Measurements from ENCODE around the gene LAS1L. TPM values are rescaled to one million over a fixed set of nuclear protein-coding genes. Genes with fewer than 3 reads are reported as not detected.
"Not testable (repeated sequence)": the region's sequence is repeated elsewhere in the genome, so short reads cannot be mapped to it uniquely, and the experiment has no call there.

Gene LAS1L
- total and polyA plus RNA-seq, 9 of the 15 experiments (the other 6 are each of a cell fraction or from before 2014, with no cell fraction given): 43.3 to 119 (median 86.4) TPM

GRCh38 chrX:65562850-65563249 is 28.3 kb upstream of the LAS1L start:
- H3K4me2 ChIP-seq (ENCODE audit: insufficient read depth, low read length); H3K4me1 ChIP-seq (replicated peaks in 1 of 2; ENCODE audit: control insufficient read depth in 2 of 2, insufficient read depth in 2 of 2, low read length in 2 of 2); H3K9me3 ChIP-seq (replicated peaks; ENCODE audit: control insufficient read depth, insufficient read depth, low read depth, low read length); BruUV-seq (replicated peaks); in situ Hi-C loops (cut with MboI); intact Hi-C loops (cut with micrococcal nuclease); CTCF ChIA-PET (ENCODE audit: low intra/inter-chr PET ratio); POLR2A ChIA-PET; ATAC-seq; H2AFZ ChIP-seq (ENCODE audit: low read depth, low read length); H3K27me3 ChIP-seq (ENCODE audit: control insufficient read depth in 2 of 2, insufficient read depth in 2 of 2, low read length in 2 of 2); H3K9me1 ChIP-seq (ENCODE audit: control insufficient read depth, insufficient read depth, low read length); FAIRE-seq; H3K27ac ChIP-seq (ENCODE audit: extremely low read depth, low read depth, low read length); H3K79me2 ChIP-seq (ENCODE audit: control insufficient read depth, insufficient read depth, low read length); H3K9ac ChIP-seq (ENCODE audit: insufficient read depth in 1 of 2, low read depth in 2 of 2, low read length in 2 of 2); H4K20me1 ChIP-seq (replicated peaks; ENCODE audit: control insufficient read depth, insufficient read depth, low read length); H3K4me3 ChIP-seq; DNase-seq (ENCODE audit: extremely low read depth in 1 of 4, low spot score in 3 of 4); H3K36me3 ChIP-seq (ENCODE audit: control insufficient read depth, insufficient read depth, low read length): not testable (repeated sequence)
- peak; percentile 51 for TF ChIP-seq ZNF146 (CRISPR knock-in tag; IDR thresholded peaks at IDR 0.05; ENCODE audit: unreplicated experiment)
- 0% methylated on average over 1 of the region's 1 CpG for WGBS (ENCODE audit: insufficient coverage, low coverage, missing lambda C conversion rate)

- FAIRE-seq: no peak
- no TSS peak for BruUV-seq (replicated peaks)
- TF ChIP-seq, protein P1, sequence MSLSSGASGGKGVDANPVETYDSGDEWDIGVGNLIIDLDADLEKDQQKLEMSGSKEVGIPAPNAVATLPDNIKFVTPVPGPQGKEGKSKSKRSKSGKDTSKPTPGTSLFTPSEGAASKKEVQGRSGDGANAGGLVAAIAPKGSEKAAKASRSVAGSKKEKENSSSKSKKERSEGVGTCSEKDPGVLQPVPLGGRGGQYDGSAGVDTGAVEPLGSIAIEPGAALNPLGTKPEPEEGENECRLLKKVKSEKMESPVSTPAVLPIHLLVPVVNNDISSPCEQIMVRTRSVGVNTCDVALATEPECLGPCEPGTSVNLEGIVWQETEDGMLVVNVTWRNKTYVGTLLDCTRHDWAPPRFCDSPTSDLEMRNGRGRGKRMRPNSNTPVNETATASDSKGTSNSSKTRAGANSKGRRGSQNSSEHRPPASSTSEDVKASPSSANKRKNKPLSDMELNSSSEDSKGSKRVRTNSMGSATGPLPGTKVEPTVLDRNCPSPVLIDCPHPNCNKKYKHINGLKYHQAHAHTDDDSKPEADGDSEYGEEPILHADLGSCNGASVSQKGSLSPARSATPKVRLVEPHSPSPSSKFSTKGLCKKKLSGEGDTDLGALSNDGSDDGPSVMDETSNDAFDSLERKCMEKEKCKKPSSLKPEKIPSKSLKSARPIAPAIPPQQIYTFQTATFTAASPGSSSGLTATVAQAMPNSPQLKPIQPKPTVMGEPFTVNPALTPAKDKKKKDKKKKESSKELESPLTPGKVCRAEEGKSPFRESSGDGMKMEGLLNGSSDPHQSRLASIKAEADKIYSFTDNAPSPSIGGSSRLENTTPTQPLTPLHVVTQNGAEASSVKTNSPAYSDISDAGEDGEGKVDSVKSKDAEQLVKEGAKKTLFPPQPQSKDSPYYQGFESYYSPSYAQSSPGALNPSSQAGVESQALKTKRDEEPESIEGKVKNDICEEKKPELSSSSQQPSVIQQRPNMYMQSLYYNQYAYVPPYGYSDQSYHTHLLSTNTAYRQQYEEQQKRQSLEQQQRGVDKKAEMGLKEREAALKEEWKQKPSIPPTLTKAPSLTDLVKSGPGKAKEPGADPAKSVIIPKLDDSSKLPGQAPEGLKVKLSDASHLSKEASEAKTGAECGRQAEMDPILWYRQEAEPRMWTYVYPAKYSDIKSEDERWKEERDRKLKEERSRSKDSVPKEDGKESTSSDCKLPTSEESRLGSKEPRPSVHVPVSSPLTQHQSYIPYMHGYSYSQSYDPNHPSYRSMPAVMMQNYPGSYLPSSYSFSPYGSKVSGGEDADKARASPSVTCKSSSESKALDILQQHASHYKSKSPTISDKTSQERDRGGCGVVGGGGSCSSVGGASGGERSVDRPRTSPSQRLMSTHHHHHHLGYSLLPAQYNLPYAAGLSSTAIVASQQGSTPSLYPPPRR (CRISPR knock-in tag; IDR thresholded peaks at IDR 0.05; ENCODE audit: borderline replicate concordance): no peak
- TF ChIP-seq ZNF436 (CRISPR knock-in tag; IDR thresholded peaks at IDR 0.05): no peak
These were observed 17.1 kb upstream of the LAS1L start for GRCh38 chrX:65551489-65552339.

More at GRCh38 chrX:65551489-65552339, 17.1 kb upstream of the LAS1L start:
- in situ Hi-C loops (cut with MboI) (no loop called here), intact Hi-C loops (cut with micrococcal nuclease) (no loop called here)
- H3K36me3 ChIP-seq (ENCODE audit: control insufficient read depth, insufficient read depth, low read length): no peaks in the 10 kb centered on the region
- no peak overlapping the region for H3K27ac ChIP-seq (ENCODE audit: extremely low read depth, low read depth, low read length)
- peaks cover 0 to 32% of the 10 kb centered on the region in 2 experiments; a peak in 2 of 5 replicates for H3K27me3 ChIP-seq (ENCODE audit: control insufficient read depth in 2 of 2, insufficient read depth in 2 of 2, low read length in 2 of 2)
- H3K4me1 ChIP-seq (replicated peaks in 1 of 2; ENCODE audit: control insufficient read depth in 2 of 2, insufficient read depth in 2 of 2, low read length in 2 of 2): peaks cover 0 to 17% of the 10 kb centered on the region in 2 experiments; a peak in 2 of 5 replicates
- no peak overlapping the region for H3K9ac ChIP-seq (ENCODE audit: insufficient read depth in 1 of 2, low read depth in 2 of 2, low read length in 2 of 2)
- H3K4me2 ChIP-seq (ENCODE audit: insufficient read depth, low read length): no peak overlapping the region
- H3K79me2 ChIP-seq (ENCODE audit: control insufficient read depth, insufficient read depth, low read length): no peaks in the 10 kb centered on the region
- CTCF ChIA-PET (ENCODE audit: low intra/inter-chr PET ratio): no interaction called here
- H3K9me1 ChIP-seq (ENCODE audit: control insufficient read depth, insufficient read depth, low read length): no peaks in the 10 kb centered on the region
- POLR2A ChIA-PET: no interaction called here
- H4K20me1 ChIP-seq (replicated peaks; ENCODE audit: control insufficient read depth, insufficient read depth, low read length): no peaks in the 10 kb centered on the region
- no peak overlapping the region for H3K4me3 ChIP-seq
- ATAC-seq: no peak; the same call in 2 of the 3 replicates
- H3K9me3 ChIP-seq (replicated peaks; ENCODE audit: control insufficient read depth, insufficient read depth, low read depth, low read length): no peaks in the 10 kb centered on the region
- WGBS (ENCODE audit: insufficient coverage, low coverage, missing lambda C conversion rate): 19% methylated on average over 32 of the region's 62 CpGs
- no peak for DNase-seq (ENCODE audit: extremely low read depth in 1 of 4, low spot score in 3 of 4)
- no peak overlapping the region for H2AFZ ChIP-seq (ENCODE audit: low read depth, low read length)
